SU-DHL-6 (cell line): Measurements from ENCODE around the gene CACNA2D1.

ENCODE experiments used
- H2AFZ ChIP-seq: fragments of 200-600 bp; sonication (generic); 2 replicates; pipeline ENCODE4 v1.6.1; 2014; ENCODE audit warnings: low read depth, mild to moderate bottlenecking, moderate library complexity, mixed read lengths, antibody characterized with exemption, low read length; ENCODE audit not compliant: severe bottlenecking
- H3F3A ChIP-seq: fragments of 200-600 bp; shearing (Covaris generic); 2 replicates; pipeline ENCODE4 v1.6.0; 2016; ENCODE audit warnings: antibody characterized with exemption, mild to moderate bottlenecking; ENCODE audit not compliant: insufficient read depth
- H3K27ac ChIP-seq: fragments of 200-600 bp; sonication (generic); 2 replicates; pipeline ENCODE4 v1.5.1; 2016; ENCODE audit warnings: low read depth, mild to moderate bottlenecking, low read length, moderate library complexity, mixed read lengths
- H3K27me3 ChIP-seq: fragments of 200-600 bp; sonication (generic), shearing (Covaris generic); 2 replicates; pipeline ENCODE4 v1.6.0; 2014; ENCODE audit warnings: mild to moderate bottlenecking, low read length
- H3K36me3 ChIP-seq: fragments of 200-600 bp; sonication (generic); 2 replicates; pipeline ENCODE4 v1.6.1; 2014; ENCODE audit warnings: mild to moderate bottlenecking, low read length, mixed read lengths
- H3K4me2 ChIP-seq: fragments of 300-600, 200-600 bp; shearing (Covaris generic), sonication (generic); 2 replicates; pipeline ENCODE4 v1.6.0; 2014; ENCODE audit warnings: low read length, low read depth, mild to moderate bottlenecking; ENCODE audit not compliant: poor library complexity, severe bottlenecking
- H3K4me3 ChIP-seq: fragments of 200-600 bp; sonication (generic); 2 replicates; pipeline ENCODE4 v1.5.1; 2014; ENCODE audit warnings: antibody characterized with exemption, low read length, mild to moderate bottlenecking, mixed read lengths; ENCODE audit not compliant: insufficient read depth, poor library complexity, severe bottlenecking
- H3K79me2 ChIP-seq: fragments of 200-600 bp; sonication (generic); 2 replicates; pipeline ENCODE4 v1.6.1; 2014; ENCODE audit warnings: mild to moderate bottlenecking, low read length, moderate library complexity; ENCODE audit not compliant: insufficient read depth
- H3K9ac ChIP-seq: fragments of 200-600 bp; sonication (generic); 2 replicates; pipeline ENCODE4 v1.7.0; 2014; ENCODE audit warnings: mild to moderate bottlenecking, low read length
- H3K9me2 ChIP-seq: fragments of 200-600 bp; sonication (generic); replicated peaks from 2 replicates; pipeline ENCODE4 v1.6.1; 2014; ENCODE audit warnings: low read length; ENCODE audit not compliant: insufficient read depth
- H3K9me3 ChIP-seq: fragments of 200-600 bp; sonication (generic); 2 replicates; pipeline ENCODE4 v1.6.1; 2014; ENCODE audit warnings: low read length, mixed read lengths; ENCODE audit not compliant: insufficient read depth
- H4K20me1 ChIP-seq: fragments of 200-600 bp; sonication (generic); 2 replicates; pipeline ENCODE4 v1.6.1; 2014; ENCODE audit warnings: low read depth, mild to moderate bottlenecking, antibody characterized with exemption, low read length, moderate library complexity, mixed read lengths
- EZH2phosphoT487 ChIP-seq: fragments of 200-600 bp; sonication (generic), shearing (Covaris generic); conservative IDR thresholded peaks from 2 replicates; pipeline ENCODE4 v1.6.1; 2018; ENCODE audit warnings: mild to moderate bottlenecking, antibody characterized with exemption, low read length, moderate library complexity, mixed read lengths
- TF ChIP-seq, protein P1 (sequence below): fragments of 200-600 bp; sonication (generic); IDR thresholded peaks from one replicate; pipeline ENCODE4 v1.5.1; 2017; ENCODE audit warnings: antibody characterized with exemption, mild to moderate bottlenecking, low read length, moderate library complexity; ENCODE audit not compliant: insufficient read depth, poor library complexity, severe bottlenecking

Gene CACNA2D1

DNA sequence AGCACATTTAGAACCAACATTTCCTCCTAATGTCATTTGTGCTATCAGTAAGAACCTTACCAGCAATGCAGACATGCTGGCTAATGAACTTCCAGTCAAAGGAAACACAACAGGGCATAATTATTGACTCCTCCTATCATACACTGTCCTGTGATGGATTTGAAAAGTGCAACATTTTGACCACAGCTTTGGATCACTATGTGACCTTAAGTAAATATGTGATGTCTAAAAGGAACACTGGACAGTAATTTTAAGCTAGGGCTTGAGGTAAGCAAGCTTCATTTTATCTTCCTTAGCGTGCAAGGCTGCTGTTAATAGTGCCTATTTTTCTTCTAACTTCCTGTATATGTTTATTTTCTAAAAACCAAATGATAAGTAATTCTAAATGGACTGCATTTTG lies 433.2 kb downstream of the CACNA2D1 start:
- Histone ChIP-seq H2AFZ (no peak overlapping the region), H4K20me1 (no peaks in the 10 kb centered on the region), H3K79me2 (no peaks in the 10 kb centered on the region), H3K9me3 (no peaks in the 10 kb centered on the region), H3K9me2 (no peaks in the 10 kb centered on the region), H3K4me2 (no peak overlapping the region), H3F3A (no peaks in the 10 kb centered on the region), H3K9ac (no peak overlapping the region), H3K27ac (no peak overlapping the region), H3K4me3 (no peak overlapping the region), H3K36me3 (no peaks in the 10 kb centered on the region), H3K27me3 (no peaks in the 10 kb centered on the region)
- no peak for TF ChIP-seq EZH2phosphoT487
- TF ChIP-seq, protein P1, sequence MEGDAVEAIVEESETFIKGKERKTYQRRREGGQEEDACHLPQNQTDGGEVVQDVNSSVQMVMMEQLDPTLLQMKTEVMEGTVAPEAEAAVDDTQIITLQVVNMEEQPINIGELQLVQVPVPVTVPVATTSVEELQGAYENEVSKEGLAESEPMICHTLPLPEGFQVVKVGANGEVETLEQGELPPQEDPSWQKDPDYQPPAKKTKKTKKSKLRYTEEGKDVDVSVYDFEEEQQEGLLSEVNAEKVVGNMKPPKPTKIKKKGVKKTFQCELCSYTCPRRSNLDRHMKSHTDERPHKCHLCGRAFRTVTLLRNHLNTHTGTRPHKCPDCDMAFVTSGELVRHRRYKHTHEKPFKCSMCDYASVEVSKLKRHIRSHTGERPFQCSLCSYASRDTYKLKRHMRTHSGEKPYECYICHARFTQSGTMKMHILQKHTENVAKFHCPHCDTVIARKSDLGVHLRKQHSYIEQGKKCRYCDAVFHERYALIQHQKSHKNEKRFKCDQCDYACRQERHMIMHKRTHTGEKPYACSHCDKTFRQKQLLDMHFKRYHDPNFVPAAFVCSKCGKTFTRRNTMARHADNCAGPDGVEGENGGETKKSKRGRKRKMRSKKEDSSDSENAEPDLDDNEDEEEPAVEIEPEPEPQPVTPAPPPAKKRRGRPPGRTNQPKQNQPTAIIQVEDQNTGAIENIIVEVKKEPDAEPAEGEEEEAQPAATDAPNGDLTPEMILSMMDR = no peak

DNA sequence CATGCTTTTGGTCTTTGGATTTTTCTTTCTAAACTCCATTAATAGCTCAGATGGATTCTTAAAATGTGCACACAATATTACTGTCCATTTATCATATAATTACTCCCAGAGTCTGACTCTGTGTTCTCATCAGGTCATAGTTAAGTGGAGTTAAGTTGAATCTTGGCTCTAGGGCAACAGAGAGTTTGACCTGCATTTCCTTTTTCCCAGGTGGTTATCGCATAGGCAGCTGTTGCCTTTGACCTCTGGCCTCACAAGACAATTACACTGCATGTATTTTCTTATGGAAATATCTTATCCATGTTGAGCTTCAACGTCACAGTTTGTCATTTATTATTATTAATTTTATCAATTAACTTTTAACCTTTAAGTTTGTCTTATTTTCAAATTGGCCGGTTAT lies 436.3 kb downstream of the CACNA2D1 start:
- Histone ChIP-seq H3K9ac (no peak overlapping the region), H3K27me3 (no peaks in the 10 kb centered on the region), H4K20me1 (no peaks in the 10 kb centered on the region), H3K9me3 (no peaks in the 10 kb centered on the region), H3F3A (no peaks in the 10 kb centered on the region), H3K36me3 (no peaks in the 10 kb centered on the region), H3K4me2 (no peak overlapping the region), H3K4me3 (no peak overlapping the region), H3K9me2 (no peaks in the 10 kb centered on the region), H3K79me2 (no peaks in the 10 kb centered on the region), H3K27ac (no peak overlapping the region), H2AFZ (no peak overlapping the region)
- TF ChIP-seq, protein P1 = no peak
- no peak for TF ChIP-seq EZH2phosphoT487

GRCh38 chr7:82005056-82005455 lies 438.5 kb downstream of the CACNA2D1 start:
- H3K4me3 ChIP-seq = no peak overlapping the region
- H3K36me3 ChIP-seq = no peaks in the 10 kb centered on the region
- H3K9me3 ChIP-seq = no peaks in the 10 kb centered on the region
- no peak overlapping the region for H3K9ac ChIP-seq
- H3K4me2 ChIP-seq = no peak overlapping the region
- H3K9me2 ChIP-seq = no peaks in the 10 kb centered on the region
- H2AFZ ChIP-seq = no peak overlapping the region
- no peak overlapping the region for H3K27ac ChIP-seq
- H4K20me1 ChIP-seq = no peaks in the 10 kb centered on the region
- H3K79me2 ChIP-seq = no peaks in the 10 kb centered on the region
- H3F3A ChIP-seq = no peaks in the 10 kb centered on the region
- no peaks in the 10 kb centered on the region for H3K27me3 ChIP-seq
- TF ChIP-seq, protein P1 = no peak
- TF ChIP-seq EZH2phosphoT487 = no peak

DNA sequence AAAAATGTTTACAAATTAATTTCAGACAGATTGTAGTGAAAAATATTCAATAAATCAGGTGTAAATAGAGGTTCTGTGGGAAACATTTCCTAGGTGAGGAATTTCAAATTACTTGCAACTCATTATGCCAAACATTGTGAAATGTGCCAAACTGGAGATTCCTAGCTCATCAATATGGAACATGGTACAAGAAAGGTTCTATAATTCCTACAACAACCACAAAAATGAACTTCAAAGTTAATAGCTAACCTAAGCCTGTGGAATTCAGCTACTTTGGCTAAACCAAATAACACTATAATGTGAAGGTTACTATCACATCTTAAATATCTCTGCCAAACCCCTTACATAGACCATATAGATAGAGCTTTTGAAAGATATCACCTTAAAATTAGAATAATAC lies 450.4 kb downstream of the CACNA2D1 start:
- Histone ChIP-seq H3K9me3 (no peaks in the 10 kb centered on the region), H3K4me2 (no peak overlapping the region), H3K36me3 (no peaks in the 10 kb centered on the region), H3K27ac (no peak overlapping the region), H2AFZ (no peak overlapping the region), H3K27me3 (no peaks in the 10 kb centered on the region), H3K9me2 (no peaks in the 10 kb centered on the region), H3F3A (no peaks in the 10 kb centered on the region), H4K20me1 (no peaks in the 10 kb centered on the region), H3K4me3 (no peak overlapping the region), H3K79me2 (no peaks in the 10 kb centered on the region), H3K9ac (no peak overlapping the region)
- TF ChIP-seq EZH2phosphoT487 = no peak
- TF ChIP-seq, protein P1 = no peak
